ENCODE data around the gene MICAL3.

The MICAL3 gene

GRCh38 chr22:17871726-17872458, 152.5 kb downstream of the MICAL3 start:
- Histone ChIP-seq H3K4me1 (ENCODE audit: control insufficient read depth, insufficient read depth, low read length) (no peaks in the 10 kb centered on the region), H3K27me3 (ENCODE audit: control insufficient read depth, insufficient read depth, low read length) (peaks cover 9% of the 10 kb centered on the region; the same call in 1 of the 2 replicates), H3K36me3 (ENCODE audit: control insufficient read depth, insufficient read depth, low read length) (peaks cover 5% of the 10 kb centered on the region; the same call in 1 of the 2 replicates), H3K9me3 (ENCODE audit: control insufficient read depth, insufficient read depth, low read length) (no peaks in the 10 kb centered on the region), H3K27ac (ENCODE audit: low read length) (no peak overlapping the region), H3K4me3 (ENCODE audit: low read length) (no peak overlapping the region)
- DNase-seq (ENCODE audit: low read depth, low spot score), result no peak
- WGBS (ENCODE audit: insufficient coverage, insufficient read length), result no CpG with 5 or more reads among the region's 32 CpGs

DNA sequence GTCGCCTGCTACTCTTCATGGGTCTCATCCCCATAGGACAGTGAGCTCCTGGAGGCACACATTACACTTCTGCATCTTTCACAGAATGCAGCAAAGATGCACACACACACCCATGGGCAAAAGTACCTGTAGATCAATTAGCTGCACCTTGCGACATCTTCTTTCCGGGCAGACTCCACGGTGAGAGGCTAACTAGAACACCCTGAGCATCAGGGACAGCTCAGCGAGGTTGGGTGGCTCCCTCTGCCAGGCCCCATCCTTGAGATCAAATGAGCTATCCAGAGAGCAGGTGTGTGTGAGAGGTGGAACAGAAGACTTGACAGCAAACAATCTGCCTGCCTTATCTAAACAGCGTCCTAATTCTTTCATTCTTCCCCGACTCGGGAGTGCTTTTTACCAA, 154.0 kb downstream of the MICAL3 start:
- Histone ChIP-seq H3K4me1 (ENCODE audit: control insufficient read depth, insufficient read depth, low read length) (no peaks in the 10 kb centered on the region), H3K27ac (ENCODE audit: low read length) (no peak overlapping the region), H3K27me3 (ENCODE audit: control insufficient read depth, insufficient read depth, low read length) (peaks cover 9% of the 10 kb centered on the region; the same call in 1 of the 2 replicates), H3K36me3 (ENCODE audit: control insufficient read depth, insufficient read depth, low read length) (peaks cover 9% of the 10 kb centered on the region; the same call in 1 of the 2 replicates), H3K9me3 (ENCODE audit: control insufficient read depth, insufficient read depth, low read length) (no peaks in the 10 kb centered on the region), H3K4me3 (ENCODE audit: low read length) (no peak overlapping the region)
- no CpG with 5 or more reads among the region's 8 CpGs for WGBS (ENCODE audit: insufficient coverage, insufficient read length)
- no peak for DNase-seq (ENCODE audit: low read depth, low spot score)

- WGBS (ENCODE audit: insufficient coverage, insufficient read length), result no CpG with 5 or more reads among the region's 9 CpGs
- Histone ChIP-seq H3K4me1 (ENCODE audit: control insufficient read depth, insufficient read depth, low read length) (no peaks in the 10 kb centered on the region), H3K9me3 (ENCODE audit: control insufficient read depth, insufficient read depth, low read length) (no peaks in the 10 kb centered on the region), H3K27ac (ENCODE audit: low read length) (no peak overlapping the region), H3K36me3 (ENCODE audit: control insufficient read depth, insufficient read depth, low read length) (peaks cover 9% of the 10 kb centered on the region; the same call in 1 of the 2 replicates), H3K27me3 (ENCODE audit: control insufficient read depth, insufficient read depth, low read length) (peaks cover 2% of the 10 kb centered on the region; the same call in 1 of the 2 replicates), H3K4me3 (ENCODE audit: low read length) (no peak overlapping the region)
- no peak for DNase-seq (ENCODE audit: low read depth, low spot score)
These were observed 154.9 kb downstream of the MICAL3 start for GRCh38 chr22:17869285-17870096.

DNA sequence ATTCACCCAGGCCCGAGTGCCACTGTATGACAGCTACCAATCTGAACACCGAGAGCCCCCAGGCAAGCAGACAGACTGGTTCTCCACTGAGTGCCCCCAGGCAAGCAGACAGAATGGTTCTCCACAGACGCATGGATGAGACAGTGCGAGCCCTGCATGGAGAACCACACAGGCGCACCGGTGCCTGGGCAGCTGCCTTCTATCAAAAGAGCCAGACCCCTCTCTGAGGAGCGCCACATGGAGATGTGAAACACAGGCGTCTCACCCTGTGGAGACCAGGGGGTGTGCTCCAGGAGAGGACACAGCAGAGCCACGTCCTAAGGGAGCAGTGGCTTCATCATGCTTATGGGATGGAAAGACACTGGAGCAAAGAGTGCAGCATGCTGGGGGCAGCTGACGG, 155.6 kb downstream of the MICAL3 start:
- no peaks in the 10 kb centered on the region for H3K27me3 ChIP-seq (ENCODE audit: control insufficient read depth, insufficient read depth, low read length)
- WGBS (ENCODE audit: insufficient coverage, insufficient read length), result no CpG with 5 or more reads among the region's 10 CpGs
- H3K4me1 ChIP-seq (ENCODE audit: control insufficient read depth, insufficient read depth, low read length), result no peaks in the 10 kb centered on the region; the same call in 1 of the 2 replicates
- H3K4me3 ChIP-seq (ENCODE audit: low read length), result no peak overlapping the region
- H3K27ac ChIP-seq (ENCODE audit: low read length), result no peak overlapping the region
- H3K36me3 ChIP-seq (ENCODE audit: control insufficient read depth, insufficient read depth, low read length), result peaks cover 13% of the 10 kb centered on the region
- H3K9me3 ChIP-seq (ENCODE audit: control insufficient read depth, insufficient read depth, low read length), result no peaks in the 10 kb centered on the region
- DNase-seq (ENCODE audit: low read depth, low spot score), result no peak

DNA sequence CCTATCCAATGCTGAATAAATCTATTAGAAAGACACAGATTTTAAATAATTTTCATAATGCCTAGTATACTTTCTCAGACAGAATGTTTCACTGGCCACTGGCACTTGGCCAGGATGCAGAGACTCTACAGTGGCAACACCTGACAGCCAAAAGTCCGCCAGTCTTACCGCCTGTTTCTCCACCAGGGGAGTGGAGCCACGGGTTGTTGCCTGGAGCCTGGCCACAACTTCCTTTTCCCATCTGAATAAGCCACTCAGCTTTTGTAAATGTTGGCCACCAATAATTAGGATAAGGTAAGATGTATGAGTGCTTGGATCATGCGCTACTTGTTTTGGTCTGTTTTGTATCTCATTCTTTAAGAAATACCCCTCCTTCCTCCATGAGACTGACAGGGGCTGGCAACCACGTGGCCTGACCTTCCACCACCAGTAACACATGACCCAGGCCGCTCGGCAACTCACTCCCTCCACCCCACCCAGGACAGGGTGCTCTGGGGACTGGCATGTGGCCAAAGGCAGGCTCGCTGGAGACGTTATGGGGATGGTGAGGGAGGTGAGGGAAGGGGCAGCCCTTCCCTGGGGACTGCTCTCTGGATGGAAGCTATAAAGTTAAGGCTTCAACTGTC, 157.1 kb downstream of the MICAL3 start:
- Histone ChIP-seq H3K4me3 (ENCODE audit: low read length) (no peak overlapping the region), H3K4me1 (ENCODE audit: control insufficient read depth, insufficient read depth, low read length) (no peaks in the 10 kb centered on the region; the same call in 1 of the 2 replicates), H3K27me3 (ENCODE audit: control insufficient read depth, insufficient read depth, low read length) (no peaks in the 10 kb centered on the region), H3K27ac (ENCODE audit: low read length) (no peak overlapping the region), H3K36me3 (ENCODE audit: control insufficient read depth, insufficient read depth, low read length) (peaks cover 14% of the 10 kb centered on the region), H3K9me3 (ENCODE audit: control insufficient read depth, insufficient read depth, low read length) (no peaks in the 10 kb centered on the region)
- WGBS (ENCODE audit: insufficient coverage, insufficient read length), result no CpG with 5 or more reads among the region's 9 CpGs
- DNase-seq (ENCODE audit: low read depth, low spot score), result no peak

DNA sequence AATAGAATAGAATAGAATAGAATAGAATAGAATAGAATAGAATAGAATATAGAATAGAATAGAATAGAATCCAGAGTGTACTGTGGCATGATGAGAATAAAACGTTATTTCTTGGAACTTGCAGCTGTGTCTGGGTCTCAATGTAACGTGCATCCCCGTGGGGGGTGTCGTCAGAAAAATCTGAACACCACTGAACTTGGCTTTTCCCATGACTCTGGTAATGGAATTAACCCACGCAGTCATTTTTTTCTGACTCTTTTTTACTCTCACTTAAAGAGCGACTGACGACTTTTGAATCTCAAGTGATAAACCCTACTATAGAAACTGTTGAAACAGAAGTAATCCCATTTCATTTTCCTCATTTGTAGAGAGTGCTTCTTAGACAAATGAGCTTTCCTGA, 157.7 kb downstream of the MICAL3 start:
- peaks cover 14% of the 10 kb centered on the region for H3K36me3 ChIP-seq (ENCODE audit: control insufficient read depth, insufficient read depth, low read length)
- H3K9me3 ChIP-seq (ENCODE audit: control insufficient read depth, insufficient read depth, low read length), result no peaks in the 10 kb centered on the region
- no peak for DNase-seq (ENCODE audit: low read depth, low spot score)
- H3K4me3 ChIP-seq (ENCODE audit: low read length), result no peak overlapping the region
- no CpG with 5 or more reads among the region's 7 CpGs for WGBS (ENCODE audit: insufficient coverage, insufficient read length)
- H3K4me1 ChIP-seq (ENCODE audit: control insufficient read depth, insufficient read depth, low read length), result no peaks in the 10 kb centered on the region; the same call in 1 of the 2 replicates
- no peaks in the 10 kb centered on the region for H3K27me3 ChIP-seq (ENCODE audit: control insufficient read depth, insufficient read depth, low read length)
- H3K27ac ChIP-seq (ENCODE audit: low read length), result no peak overlapping the region

DNA sequence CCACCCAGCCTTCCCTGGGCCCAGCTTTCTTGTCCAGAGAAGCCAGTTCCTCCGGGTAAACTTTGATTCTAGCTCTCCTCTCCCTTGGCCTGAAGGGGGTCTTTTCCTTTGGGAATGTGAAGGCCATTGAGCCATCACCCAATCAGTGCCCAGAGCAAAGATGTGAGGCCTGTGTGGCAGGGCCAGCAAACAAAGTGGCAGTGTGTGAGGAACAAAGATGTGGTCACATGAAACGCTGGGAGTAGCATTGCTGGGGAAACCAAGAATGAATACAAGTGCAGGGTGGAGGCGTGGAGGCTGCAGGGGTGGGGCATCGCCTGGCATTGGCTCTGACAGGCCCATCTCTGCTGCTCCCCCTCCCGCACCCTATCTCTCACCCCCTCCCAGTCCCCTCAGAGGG, 158.2 kb downstream of the MICAL3 start:
- H3K27me3 ChIP-seq (ENCODE audit: control insufficient read depth, insufficient read depth, low read length), result no peaks in the 10 kb centered on the region
- no peaks in the 10 kb centered on the region; the same call in 1 of the 2 replicates for H3K4me1 ChIP-seq (ENCODE audit: control insufficient read depth, insufficient read depth, low read length)
- no peak overlapping the region for H3K4me3 ChIP-seq (ENCODE audit: low read length)
- H3K36me3 ChIP-seq (ENCODE audit: control insufficient read depth, insufficient read depth, low read length), result peaks cover 14% of the 10 kb centered on the region
- no CpG with 5 or more reads among the region's 5 CpGs for WGBS (ENCODE audit: insufficient coverage, insufficient read length)
- no peak overlapping the region for H3K27ac ChIP-seq (ENCODE audit: low read length)
- H3K9me3 ChIP-seq (ENCODE audit: control insufficient read depth, insufficient read depth, low read length), result no peaks in the 10 kb centered on the region
- DNase-seq (ENCODE audit: low read depth, low spot score), result no peak

- H3K36me3 ChIP-seq (ENCODE audit: control insufficient read depth, insufficient read depth, low read length), result peaks cover 14% of the 10 kb centered on the region
These were observed 158.9 kb downstream of the MICAL3 start for GRCh38 chr22:17865183-17866055.

GRCh38 chr22:17864398-17865182, 159.8 kb downstream of the MICAL3 start:
- H3K27me3 ChIP-seq (ENCODE audit: control insufficient read depth, insufficient read depth, low read length), result no peaks in the 10 kb centered on the region
- no peak for DNase-seq (ENCODE audit: low read depth, low spot score)
- no peaks in the 10 kb centered on the region for H3K9me3 ChIP-seq (ENCODE audit: control insufficient read depth, insufficient read depth, low read length)
- no peaks in the 10 kb centered on the region; the same call in 1 of the 2 replicates for H3K4me1 ChIP-seq (ENCODE audit: control insufficient read depth, insufficient read depth, low read length)
- peaks cover 14% of the 10 kb centered on the region for H3K36me3 ChIP-seq (ENCODE audit: control insufficient read depth, insufficient read depth, low read length)
- no CpG with 5 or more reads among the region's 27 CpGs for WGBS (ENCODE audit: insufficient coverage, insufficient read length)
- no peak overlapping the region for H3K4me3 ChIP-seq (ENCODE audit: low read length)
- H3K27ac ChIP-seq (ENCODE audit: low read length), result no peak overlapping the region

More at GRCh38 chr22:17865183-17866055, 158.9 kb downstream of the MICAL3 start:
- no peaks in the 10 kb centered on the region for H3K27me3 ChIP-seq (ENCODE audit: control insufficient read depth, insufficient read depth, low read length)
- no peak for DNase-seq (ENCODE audit: low read depth, low spot score)
- H3K4me1 ChIP-seq (ENCODE audit: control insufficient read depth, insufficient read depth, low read length), result no peaks in the 10 kb centered on the region; the same call in 1 of the 2 replicates
- no CpG with 5 or more reads among the region's 23 CpGs for WGBS (ENCODE audit: insufficient coverage, insufficient read length)
- no peak overlapping the region for H3K27ac ChIP-seq (ENCODE audit: low read length)
- H3K9me3 ChIP-seq (ENCODE audit: control insufficient read depth, insufficient read depth, low read length), result no peaks in the 10 kb centered on the region
- no peak overlapping the region for H3K4me3 ChIP-seq (ENCODE audit: low read length)

All from iPS DF 6.9 (cell line).